IMR-90 (cell line): Measurements from ENCODE around the gene AZGP1. TPM values are rescaled to one million over a fixed set of nuclear protein-coding genes. Genes with fewer than 3 reads are reported as not detected.
A peak's percentile ranks its signal among the peaks of the same experiment; 100 is the strongest.
"Not testable (repeated sequence)": the region's sequence is repeated elsewhere in the genome, so short reads cannot be mapped to it uniquely, and the experiment has no call there.

Experiments
- ATAC-seq: fragments of 200-7000 bp; cut with Tn5 transposase; 2 replicates; pipeline ENCODE4 v1.9.1; 2020; ENCODE audit warnings: low read depth, mild to moderate bottlenecking, moderate library complexity
- BruUV-seq: library from RNA; stranded (reverse); fragments of 400-500 nt; replicated peaks from 2 replicates; lab custom pipeline; 2021; lab: Mats Ljungman, UMichigan
- CTCF ChIA-PET: fragments of 300-600 bp; formaldehyde crosslinking; extraction: SDS; loops from one replicate; lab custom pipeline; 2021; ENCODE audit warnings: antibody characterized with exemption; lab: Yijun Ruan, JAX
- POLR2A ChIA-PET: fragments of 300-600 bp; sonication (Branson Sonifier 250); formaldehyde crosslinking; loops from one replicate; lab custom pipeline; 2022; ENCODE audit warnings: antibody characterized with exemption; ENCODE audit not compliant: unreplicated experiment; lab: Charles Lee
- DNase-seq: peaks from one replicate; pipeline ENCODE4 v3.0.0; 2013
- H2AFZ ChIP-seq: replicated peaks from 2 replicates; pipeline ENCODE3; 2013; ENCODE audit warnings: low read length, mild to moderate bottlenecking; ENCODE audit not compliant: poor library complexity
- H2AK5ac ChIP-seq: 2 replicates; pipeline ENCODE4 v1.6.1; 2013; ENCODE audit warnings: low read depth, low read length, inconsistent platforms
- H2AK9ac ChIP-seq: replicated peaks from 2 replicates; pipeline ENCODE3; 2013; ENCODE audit warnings: mild to moderate bottlenecking, low read depth, low read length, moderate library complexity; ENCODE audit not compliant: poor library complexity
- H2BK120ac ChIP-seq: 2 replicates; pipeline ENCODE4 v1.6.1; 2013; ENCODE audit warnings: low read depth, low read length, inconsistent platforms
- H2BK15ac ChIP-seq: 3 replicates; pipeline ENCODE4 v1.6.1; 2013; ENCODE audit warnings: low read depth, low read length, inconsistent platforms
- H2BK20ac ChIP-seq: 2 replicates; pipeline ENCODE4 v1.6.1; 2013; ENCODE audit warnings: low read depth, mild to moderate bottlenecking, inconsistent platforms, low read length, moderate library complexity
- H2BK5ac ChIP-seq: 2 replicates; pipeline ENCODE4 v1.6.1; 2013; ENCODE audit warnings: mild to moderate bottlenecking, low read depth, low read length, inconsistent platforms; ENCODE audit not compliant: poor library complexity, severe bottlenecking
- H3K14ac ChIP-seq: replicated peaks from 2 replicates; pipeline ENCODE4 v1.6.1; 2013; ENCODE audit warnings: low read depth, low read length, inconsistent platforms
- H3K18ac ChIP-seq: 2 replicates; pipeline ENCODE4 v1.6.1; 2013; ENCODE audit warnings: low read depth, low read length, control low read depth
- H3K23ac ChIP-seq: 2 replicates; pipeline ENCODE4 v1.6.1; 2013; ENCODE audit warnings: low read depth, low read length, inconsistent platforms
- H3K27ac ChIP-seq: 2 replicates; pipeline ENCODE4 v1.5.1; 2013; ENCODE audit warnings: mild to moderate bottlenecking, control low read depth, low read length; ENCODE audit not compliant: insufficient read depth
- H3K27me3 ChIP-seq: 2 replicates; pipeline ENCODE4 v1.6.1; 2013; ENCODE audit warnings: low read length; ENCODE audit not compliant: control insufficient read depth, insufficient read depth
- H3K36me3 ChIP-seq: 2 replicates; pipeline ENCODE4 v1.6.1; 2013; ENCODE audit warnings: low read length, mixed read lengths; ENCODE audit not compliant: control insufficient read depth, insufficient read depth
- H3K4ac ChIP-seq: 2 replicates; pipeline ENCODE4 v1.6.1; 2013; ENCODE audit warnings: low read depth, low read length, inconsistent platforms
- H3K4me1 ChIP-seq: 2 replicates; pipeline ENCODE4 v1.6.1; 2013; ENCODE audit warnings: low read length, mixed read lengths; ENCODE audit not compliant: control insufficient read depth, insufficient read depth
- H3K4me2 ChIP-seq: 2 replicates; pipeline ENCODE4 v1.6.1; 2013; ENCODE audit warnings: low read depth, mild to moderate bottlenecking, control low read depth, low read length, moderate library complexity
- H3K4me3 ChIP-seq: 2 replicates; pipeline ENCODE4 v1.5.1; 2013; ENCODE audit warnings: low read depth, mild to moderate bottlenecking, control low read depth, low read length, moderate library complexity; ENCODE audit not compliant: insufficient read depth
- H3K56ac ChIP-seq: 2 replicates; pipeline ENCODE4 v1.6.1; 2013; ENCODE audit warnings: low read length, inconsistent platforms; ENCODE audit not compliant: insufficient read depth; ENCODE audit errors: extremely low read depth
- H3K79me1 ChIP-seq, 2 experiments: 2 replicates each; pipeline ENCODE4 v1.6.1; 2013; ENCODE audit warnings: low read length in 2 of 2, inconsistent platforms in 1 of 2, low read depth in 1 of 2
- H3K9ac ChIP-seq: 2 replicates; pipeline ENCODE4 v1.6.1; 2013; ENCODE audit warnings: low read depth, low read length, control low read depth
- H3K9me1 ChIP-seq: 2 replicates; pipeline ENCODE4 v1.6.1; 2013; ENCODE audit warnings: low read length, inconsistent platforms; ENCODE audit not compliant: insufficient read depth
- H3K9me3 ChIP-seq: 2 replicates; pipeline ENCODE4 v1.6.1; 2013; ENCODE audit warnings: low read length; ENCODE audit not compliant: control insufficient read depth, insufficient read depth
- H4K20me1 ChIP-seq: 2 replicates; pipeline ENCODE4 v1.6.1; 2013; ENCODE audit warnings: low read length, inconsistent platforms; ENCODE audit not compliant: insufficient read depth
- H4K5ac ChIP-seq: 2 replicates; pipeline ENCODE4 v1.6.1; 2013; ENCODE audit warnings: mild to moderate bottlenecking, low read depth, low read length, control low read depth
- H4K8ac ChIP-seq, 2 experiments: 2 replicates each; pipeline ENCODE4 v1.6.1; 2013; ENCODE audit warnings: low read depth in 2 of 2, low read length in 2 of 2, control low read depth in 1 of 2, inconsistent platforms in 1 of 2
- H4K91ac ChIP-seq: 2 replicates; pipeline ENCODE4 v1.6.1; 2013; ENCODE audit warnings: low read depth, low read length, inconsistent platforms; ENCODE audit not compliant: insufficient read depth
- BHLHE40 ChIP-seq: fragments of 150-350 bp; IDR thresholded peaks from 2 replicates; pipeline ENCODE4 v1.6.1; 2016; ENCODE audit warnings: mild to moderate bottlenecking, low read depth, low read length
- CTCF ChIP-seq: conservative IDR thresholded peaks from 2 replicates; pipeline ENCODE4 v1.5.1; 2012; ENCODE audit warnings: mild to moderate bottlenecking, low read depth, low read length, improper control_type of control experiment
- RAD21 ChIP-seq: IDR thresholded peaks from 2 replicates; pipeline ENCODE4 v1.6.1; 2012; ENCODE audit warnings: low read length, improper control_type of control experiment
- SMC3 ChIP-seq: fragments of 150-350 bp; IDR thresholded peaks from 2 replicates; pipeline ENCODE4 v1.6.1; 2016; ENCODE audit warnings: low read depth, mild to moderate bottlenecking, antibody characterized with exemption, low read length, moderate library complexity
- WGBS, 2 experiments: methylation state at CpG; one replicate each; pipeline versions ENCODE4 v1.1.5 to v1.1.7; 2013; ENCODE audit warnings: missing lambda C conversion rate in 2 of 2; ENCODE audit not compliant: insufficient read length in 1 of 2; ENCODE audit errors: extremely low coverage in 2 of 2; 5-methylcytosine and 5-hydroxymethylcytosine counted together
- dilution Hi-C: fragments of 300-500 bp; cut with HindIII; formaldehyde crosslinking; loops from one replicate; pipeline ENCODE4 v1.14.3; 2018; ENCODE audit warnings: low sequenced_read_pairs; ENCODE audit not compliant: unreplicated experiment
- in situ Hi-C: fragments of 300-500 bp; cut with MboI; formaldehyde crosslinking; loops from 3 replicates; pipeline ENCODE4 v1.14.3; 2019; ENCODE audit warnings: low sequenced_read_pairs, inconsistent platforms, mixed read lengths
- intact Hi-C: fragments of 100-400 bp; cut with micrococcal nuclease; formaldehyde crosslinking; loops from 2 replicates; pipeline ENCODE4 v1.10.0; 2022
- polyA plus RNA-seq, 3 experiments: library from polyadenylated mRNA; depleted of rRNA; stranded (reverse); fragments of >200 nt; gene quantifications; 2 replicates each; pipeline ENCODE4 v1.2.3, GENCODE V29; 2012; ENCODE audit warnings: low replicate concordance in 1 of 3
- total RNA-seq: library from RNA; depleted of rRNA; stranded (reverse); fragments of >200 nt; gene quantifications from 2 replicates; pipeline ENCODE4 v1.2.3, GENCODE V29; 2012

AZGP1 gene
- total and polyA plus RNA-seq, 2 of the 4 experiments (the other 2 are of a cell fraction): not detected

GRCh38 chr7:99979814-99980225, 4.0 kb upstream of the AZGP1 start:
- intact Hi-C loops, H2BK120ac ChIP-seq, H3K4ac ChIP-seq, dilution Hi-C loops, H2BK20ac ChIP-seq, H3K9me3 ChIP-seq, H3K4me3 ChIP-seq, H3K18ac ChIP-seq, DNase-seq, H3K56ac ChIP-seq, H2BK5ac ChIP-seq, H4K5ac ChIP-seq, H4K20me1 ChIP-seq, H2AFZ ChIP-seq, H2BK15ac ChIP-seq, H2AK5ac ChIP-seq, H3K14ac ChIP-seq, H3K36me3 ChIP-seq, H4K91ac ChIP-seq, H3K9me1 ChIP-seq, BruUV-seq, H3K27ac ChIP-seq, H3K4me2 ChIP-seq, H2AK9ac ChIP-seq, H3K23ac ChIP-seq, POLR2A ChIA-PET, H3K9ac ChIP-seq, H3K79me1 ChIP-seq, H4K8ac ChIP-seq, H3K4me1 ChIP-seq: not testable (repeated sequence)
- H3K27me3 ChIP-seq: peaks cover 12% of the 10 kb centered on the region
- WGBS, 2 experiments: no CpG with 5 or more reads among the region's 10 CpGs
- CTCF ChIA-PET: interaction anchor here (0.6 to 0.7 kb wide), 3 partner anchors 10 to 44 kb away, joined by 3 to 5 read pairs (median 4); no protein-coding TSS in a partner anchor
- in situ Hi-C loops: loop anchor here (25.0 kb wide), 1 partner anchor 1307 kb away; no protein-coding TSS in a partner anchor
- TF ChIP-seq CTCF (peak; percentile 39), SMC3 (peak; percentile 36; the same call in 1 of the 2 replicates), RAD21 (peak; percentile 33), BHLHE40 (peak; percentile 13; the same call in 1 of the 2 replicates)
- peak; percentile 91 for ATAC-seq
